Measurements from ENCODE around the gene ADGRD2.

Gene ADGRD2

DNA sequence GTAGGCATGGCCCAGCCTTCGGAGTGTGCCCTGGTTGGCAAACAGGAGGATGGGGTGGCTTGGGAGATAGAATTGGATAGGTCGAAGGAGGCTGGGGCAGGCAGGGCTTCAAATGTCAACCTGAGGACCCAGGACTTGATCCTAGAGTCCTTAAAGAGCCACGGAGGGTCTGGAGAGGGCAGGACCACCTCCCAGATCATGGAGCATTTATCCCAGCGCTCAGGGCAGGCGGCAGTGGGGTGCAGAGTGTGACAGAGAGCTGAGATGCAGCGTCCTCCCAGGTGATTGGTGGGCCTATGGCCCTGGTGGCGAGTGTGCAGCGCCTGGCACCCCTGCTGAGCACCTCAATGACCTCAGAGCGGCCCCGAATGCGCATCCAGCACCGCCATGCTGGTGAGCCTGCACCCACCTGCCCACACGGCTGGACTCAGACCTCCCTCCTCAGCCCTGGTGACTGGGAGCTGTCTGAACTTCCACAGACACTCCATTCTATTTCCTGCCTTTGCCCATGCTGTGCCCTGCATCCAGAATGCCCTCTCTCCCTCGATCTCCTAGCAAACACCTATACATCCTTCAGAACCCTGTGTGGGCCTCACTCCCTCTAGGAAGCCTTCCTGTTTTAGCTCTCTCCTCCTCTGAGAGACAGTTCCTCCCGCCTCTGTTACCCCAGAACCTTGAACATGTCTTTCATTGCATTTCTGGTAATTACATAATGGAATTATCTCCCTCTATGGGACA is 6.3 kb downstream of the ADGRD2 start:
- no peak for DNase-seq (ENCODE audit: low spot score)

DNA sequence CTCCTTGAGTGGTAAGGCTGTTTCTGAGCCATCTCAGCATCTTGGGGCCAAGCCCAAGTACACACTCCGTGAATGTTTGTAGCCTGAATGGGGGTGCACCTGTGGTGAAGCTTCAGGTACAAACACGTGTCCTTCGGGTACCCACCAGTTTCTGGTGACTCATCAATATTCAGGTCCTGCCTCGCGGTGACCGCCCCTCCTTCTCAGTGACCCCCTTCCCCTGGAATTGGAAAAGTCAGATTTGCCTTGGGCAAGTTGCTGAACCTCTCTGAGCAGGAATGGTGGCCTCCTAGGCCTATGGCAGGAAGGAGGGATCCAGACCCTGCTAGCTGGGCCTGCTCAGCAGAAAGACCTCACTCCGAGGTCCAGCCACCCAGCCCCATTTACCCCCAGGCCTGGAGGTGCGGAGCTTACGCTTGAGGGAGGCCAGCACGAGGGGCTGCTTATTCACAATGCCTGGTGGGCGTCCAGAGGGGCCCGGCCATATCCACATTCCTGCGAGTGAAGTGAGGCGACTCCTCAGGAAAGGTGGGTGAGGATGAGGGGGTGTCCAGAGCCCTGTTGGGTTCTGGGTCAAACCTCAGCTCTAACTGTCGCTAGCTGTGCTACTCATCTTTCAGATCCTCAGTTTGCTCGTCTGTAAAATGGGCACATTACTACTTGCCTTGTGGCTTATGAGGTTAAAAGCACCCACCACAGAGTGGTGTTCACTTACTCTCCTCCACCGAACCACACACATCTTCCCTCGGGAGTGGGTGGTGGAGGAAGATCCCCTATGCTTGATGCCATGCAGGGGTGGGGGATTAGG is 7.0 kb downstream of the ADGRD2 start:
- DNase-seq (ENCODE audit: low spot score) = no peak

DNA sequence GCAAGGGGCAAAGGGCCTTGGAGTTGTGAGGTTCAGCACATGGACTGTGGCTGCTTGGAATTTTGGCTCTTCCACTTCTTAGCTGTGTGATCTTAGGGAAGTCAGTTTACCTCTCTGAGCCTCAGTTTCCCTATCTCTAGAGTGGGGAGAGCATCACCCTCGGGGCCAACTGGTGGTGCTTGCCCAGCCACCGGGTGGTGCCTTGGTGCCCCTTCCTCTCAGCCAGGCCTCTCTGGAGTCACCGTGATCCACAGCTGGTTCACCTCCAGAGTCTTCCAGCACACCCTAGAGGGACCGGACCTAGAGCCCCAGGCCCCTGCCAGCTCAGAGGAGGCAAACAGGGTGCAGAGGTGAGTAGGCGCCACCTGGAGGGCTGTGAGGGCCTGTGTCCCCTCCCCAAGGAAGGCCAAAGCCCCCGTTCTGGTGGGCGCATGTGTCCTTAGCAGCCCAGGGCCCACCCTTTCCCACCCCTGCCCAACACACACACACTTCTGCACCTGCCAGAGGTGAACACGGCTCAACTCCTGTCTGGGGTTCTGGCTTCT is 7.7 kb downstream of the ADGRD2 start:
- no peak for DNase-seq (ENCODE audit: low spot score)

DNA sequence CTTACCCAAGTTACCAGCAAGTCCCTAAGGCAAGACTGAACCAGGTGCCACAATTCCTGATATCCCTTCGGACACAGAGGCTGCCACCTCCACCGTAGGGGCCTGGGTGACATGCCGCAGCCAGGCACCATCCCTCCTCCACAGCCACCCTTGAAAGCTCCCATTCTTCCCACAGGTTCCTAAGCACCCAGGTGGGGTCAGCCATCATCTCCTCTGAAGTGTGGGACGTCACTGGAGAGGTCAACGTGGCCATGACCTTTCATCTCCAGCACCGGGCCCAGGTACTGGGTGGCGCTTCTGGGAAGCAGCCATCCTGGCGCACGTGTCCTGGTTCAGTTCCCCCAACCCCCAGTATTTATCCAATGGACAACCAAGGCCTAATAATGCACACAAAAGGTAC is 8.2 kb downstream of the ADGRD2 start:
- DNase-seq (ENCODE audit: low spot score) = no peak

DNA sequence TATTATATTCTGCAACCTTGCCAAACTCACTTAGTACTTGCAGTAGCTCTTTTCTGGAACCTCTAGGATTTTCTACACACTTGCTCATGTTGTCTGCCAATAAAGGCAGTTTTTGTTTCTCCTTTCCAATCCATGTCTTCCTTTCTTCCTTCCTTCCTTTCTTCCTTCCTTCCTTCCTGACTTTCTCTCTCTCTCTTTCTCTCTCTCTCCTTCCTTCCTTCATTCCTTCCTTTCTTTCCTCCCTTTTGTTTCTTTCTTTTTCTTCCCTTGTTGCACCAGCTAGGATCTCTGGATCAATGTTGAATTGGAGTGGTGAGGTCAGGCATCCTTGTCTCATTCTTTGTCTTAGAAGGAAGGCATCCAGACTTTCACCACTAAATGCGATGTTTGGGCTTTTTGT is 12.5 kb downstream of the ADGRD2 start:
- DNase-seq (ENCODE audit: low spot score) = no peak

DNA sequence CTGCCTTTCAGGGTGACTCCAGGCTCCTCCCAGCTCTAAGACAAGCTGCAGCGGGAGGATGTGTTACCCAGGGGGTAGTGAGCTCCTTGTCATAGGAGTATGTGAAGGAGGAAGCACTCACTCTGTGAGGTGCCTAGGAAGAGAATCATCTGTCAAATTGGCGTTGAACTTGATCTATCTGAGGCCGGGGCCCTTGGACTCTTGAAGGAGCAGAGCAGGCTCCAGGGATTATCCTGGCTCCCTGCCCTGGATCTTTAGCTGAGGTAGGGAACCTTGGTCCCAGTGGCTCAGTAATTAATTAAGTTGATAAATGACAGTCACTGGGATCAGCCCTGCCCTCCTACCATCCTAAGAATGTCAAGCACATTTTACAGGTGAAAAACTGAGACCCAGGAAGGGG is 15.5 kb downstream of the ADGRD2 start:
- no peak for DNase-seq (ENCODE audit: low spot score)

DNA sequence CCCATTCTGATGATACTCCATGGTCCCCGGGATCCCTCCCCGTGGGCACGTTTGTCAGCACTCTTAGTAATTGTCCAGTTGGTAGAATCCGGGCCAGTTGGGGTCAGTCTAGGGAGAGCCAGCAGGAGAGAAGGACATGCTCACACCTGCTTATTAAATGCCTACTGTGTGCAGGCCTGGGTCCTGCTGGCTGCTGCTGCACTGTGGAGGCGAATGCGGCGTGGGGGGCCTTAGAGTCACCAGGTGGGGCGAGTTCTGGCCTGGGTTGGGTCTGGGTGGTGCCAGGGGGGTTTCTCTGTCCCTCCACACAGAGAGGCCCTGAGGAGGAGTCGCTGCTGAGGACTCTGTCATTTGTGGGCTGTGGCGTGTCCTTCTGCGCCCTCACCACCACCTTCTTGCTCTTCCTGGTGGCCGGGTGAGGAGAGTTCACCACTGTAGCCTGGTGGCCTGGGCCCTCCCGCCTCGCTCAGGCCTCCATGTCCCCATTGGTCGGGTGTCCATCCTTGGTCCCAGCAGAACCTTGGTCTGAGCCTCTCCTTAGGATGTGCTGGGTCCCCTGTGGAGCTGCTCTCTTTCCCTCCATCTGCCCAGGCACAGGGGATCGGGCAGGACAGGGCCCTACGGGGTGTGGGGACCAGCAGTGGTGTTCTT is 17.3 kb downstream of the ADGRD2 start:
- no peak for DNase-seq (ENCODE audit: low spot score)

DNA sequence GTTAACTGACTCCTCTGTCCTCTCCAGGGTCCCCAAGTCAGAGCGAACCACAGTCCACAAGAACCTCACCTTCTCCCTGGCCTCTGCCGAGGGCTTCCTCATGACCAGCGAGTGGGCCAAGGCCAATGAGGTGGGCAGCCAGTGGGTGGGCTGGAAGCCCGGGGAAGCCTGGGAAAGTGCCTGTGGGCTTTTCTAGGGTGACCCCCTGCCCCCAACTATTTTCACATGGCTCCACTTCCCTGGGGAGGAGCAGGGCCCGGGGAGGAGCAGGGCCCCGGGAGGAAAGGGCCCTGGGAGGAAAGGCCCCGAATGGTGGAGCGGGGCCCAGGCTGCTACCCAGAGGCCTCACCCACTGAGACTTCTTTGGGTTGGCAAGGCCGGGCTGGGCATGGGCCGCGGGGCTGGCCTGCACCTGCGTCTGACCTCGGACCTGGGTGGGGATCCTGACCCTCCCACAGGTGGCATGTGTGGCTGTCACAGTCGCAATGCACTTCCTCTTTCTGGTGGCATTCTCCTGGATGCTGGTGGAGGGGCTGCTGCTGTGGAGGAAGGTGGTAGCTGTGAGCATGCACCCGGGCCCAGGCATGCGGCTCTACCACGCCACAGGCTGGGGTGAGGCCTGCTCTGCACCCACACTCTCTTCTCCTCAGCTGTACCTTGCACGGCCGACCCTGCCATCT is 17.9 kb downstream of the ADGRD2 start:
- peak; percentile 35 for DNase-seq (ENCODE audit: low spot score)

DNA sequence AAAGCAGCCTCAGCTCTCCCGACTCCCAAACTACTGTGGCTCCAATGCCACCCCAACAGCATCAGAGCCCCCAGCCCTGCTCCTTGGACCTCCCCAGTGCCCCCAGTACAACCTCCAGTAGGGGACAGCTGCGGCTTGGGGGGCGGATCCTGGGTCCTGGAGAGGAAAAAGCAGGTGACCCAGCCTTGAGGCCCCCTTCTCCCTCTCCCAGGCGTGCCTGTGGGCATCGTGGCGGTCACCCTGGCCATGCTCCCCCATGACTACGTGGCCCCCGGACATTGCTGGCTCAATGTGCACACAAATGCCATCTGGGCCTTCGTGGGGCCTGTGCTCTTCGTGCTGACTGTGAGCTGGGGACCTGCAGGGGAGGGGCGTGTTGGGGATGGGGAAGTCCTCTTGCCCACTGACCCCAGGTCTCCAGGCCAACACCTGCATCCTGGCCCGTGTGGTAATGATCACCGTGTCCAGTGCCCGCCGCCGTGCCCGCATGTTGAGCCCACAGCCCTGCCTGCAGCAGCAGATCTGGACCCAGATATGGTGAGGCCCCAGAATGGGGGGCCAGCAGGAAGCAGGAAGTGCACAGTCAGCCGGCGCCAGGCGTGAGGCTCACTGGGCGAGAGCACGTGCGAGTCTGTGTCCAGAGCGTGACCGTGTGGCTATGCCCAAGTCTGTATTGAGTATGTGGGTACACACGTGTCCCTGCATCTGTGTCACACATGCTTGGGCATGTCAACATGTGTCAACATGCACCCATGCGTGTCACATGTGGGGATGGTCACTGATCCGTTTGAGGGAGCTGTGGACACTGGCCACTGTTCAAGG is 19.0 kb downstream of the ADGRD2 start:
- DNase-seq (ENCODE audit: low spot score) = no peak

DNA sequence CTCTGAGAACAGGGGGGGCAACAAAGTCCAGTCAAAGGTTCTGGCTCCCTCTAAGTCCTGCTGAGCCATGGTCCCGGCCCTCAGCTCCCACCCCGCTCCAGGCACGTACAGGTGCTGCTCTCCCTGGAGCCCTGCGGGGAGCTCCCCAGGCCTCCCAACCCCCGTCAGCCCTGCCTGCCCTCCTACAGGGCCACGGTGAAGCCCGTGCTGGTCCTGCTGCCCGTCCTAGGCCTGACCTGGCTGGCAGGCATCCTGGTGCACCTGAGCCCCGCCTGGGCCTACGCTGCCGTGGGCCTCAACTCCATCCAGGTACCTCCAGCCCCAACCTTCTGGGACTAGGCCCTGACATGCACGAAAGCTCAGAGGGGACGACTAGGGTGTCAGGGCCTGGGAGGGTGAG is 20.1 kb downstream of the ADGRD2 start:
- no peak for DNase-seq (ENCODE audit: low spot score)

DNA sequence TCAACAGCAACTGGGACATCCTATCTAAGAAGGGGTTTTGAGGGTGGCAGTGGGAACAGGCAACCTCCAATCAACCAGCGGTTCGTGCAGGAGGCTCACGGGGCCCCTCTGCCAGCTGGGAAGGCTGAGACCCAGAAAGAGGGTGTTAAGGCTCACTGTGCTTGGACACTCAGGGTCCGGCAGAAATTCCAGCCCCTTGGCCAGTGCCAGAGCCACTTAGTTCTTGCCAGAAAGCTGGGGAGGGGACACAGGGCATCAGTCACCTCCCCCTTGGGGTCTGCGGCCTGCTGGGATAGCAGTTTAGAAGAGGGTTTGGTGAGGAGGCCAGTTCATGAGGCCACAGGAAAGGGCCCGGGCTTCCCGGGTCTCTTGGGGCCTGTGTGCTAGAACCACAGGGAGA is 20.5 kb downstream of the ADGRD2 start:
- no peak for DNase-seq (ENCODE audit: low spot score)

DNA sequence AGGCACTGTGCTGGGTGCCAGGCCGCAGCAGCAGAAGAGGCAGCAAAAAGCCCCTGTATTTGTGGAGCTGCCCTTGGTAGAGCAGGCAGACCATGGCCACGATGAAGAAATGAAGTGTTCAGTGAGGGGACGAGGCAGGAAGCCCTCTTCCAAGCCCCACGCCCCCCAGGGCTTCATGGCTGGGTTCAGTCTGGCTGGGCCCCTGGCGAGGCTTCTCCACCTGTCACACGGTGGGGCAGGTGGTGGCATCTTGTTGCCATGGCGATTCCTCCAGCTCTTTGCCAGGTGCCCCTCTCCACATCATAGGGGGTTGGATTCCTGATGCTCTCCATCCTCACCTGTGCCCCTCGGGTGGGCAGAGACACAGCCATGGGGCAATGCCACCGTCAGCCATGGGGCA is 21.5 kb downstream of the ADGRD2 start:
- no peak for DNase-seq (ENCODE audit: low spot score)

DNA sequence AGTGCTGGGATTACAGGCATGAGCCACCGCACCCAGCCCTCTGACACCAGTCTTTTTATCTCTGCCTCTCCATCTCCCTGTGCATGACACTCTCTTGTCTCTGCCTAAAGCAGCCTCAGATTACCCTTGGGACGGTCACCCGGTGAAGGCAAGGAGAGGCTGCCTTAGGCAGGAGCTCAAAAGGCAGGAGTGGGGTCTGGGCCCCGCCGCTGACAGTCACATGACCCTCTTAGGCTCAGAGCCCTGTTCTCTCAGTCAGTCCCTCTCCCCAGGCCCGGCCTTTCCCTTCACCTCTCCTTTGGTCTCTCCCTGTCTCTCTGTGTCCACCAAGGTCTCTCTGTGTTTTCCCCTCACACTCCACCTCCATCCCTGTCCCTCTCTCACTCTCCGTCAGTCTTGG is 22.5 kb downstream of the ADGRD2 start:
- no peak for DNase-seq (ENCODE audit: low spot score)

DNA sequence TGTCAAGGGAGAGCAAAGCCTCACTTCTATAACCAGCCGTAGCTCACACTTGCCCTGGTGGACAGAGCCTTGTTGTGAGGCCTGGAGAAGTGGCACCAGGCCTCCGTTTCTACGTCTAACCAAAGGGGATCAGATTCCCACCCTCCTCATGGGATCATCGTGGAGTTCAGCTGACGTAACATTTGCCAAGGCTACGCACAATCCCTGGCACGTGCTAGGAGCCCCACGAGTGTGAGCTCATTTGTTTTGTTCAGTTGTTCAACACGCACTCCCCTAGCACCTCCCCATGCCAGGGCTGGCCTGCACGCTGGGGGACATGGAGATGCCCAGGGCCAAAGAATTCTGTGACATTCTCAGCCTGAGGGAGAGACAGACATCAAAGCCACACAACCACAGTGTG is 23.1 kb downstream of the ADGRD2 start:
- DNase-seq (ENCODE audit: low spot score) = no peak

DNA sequence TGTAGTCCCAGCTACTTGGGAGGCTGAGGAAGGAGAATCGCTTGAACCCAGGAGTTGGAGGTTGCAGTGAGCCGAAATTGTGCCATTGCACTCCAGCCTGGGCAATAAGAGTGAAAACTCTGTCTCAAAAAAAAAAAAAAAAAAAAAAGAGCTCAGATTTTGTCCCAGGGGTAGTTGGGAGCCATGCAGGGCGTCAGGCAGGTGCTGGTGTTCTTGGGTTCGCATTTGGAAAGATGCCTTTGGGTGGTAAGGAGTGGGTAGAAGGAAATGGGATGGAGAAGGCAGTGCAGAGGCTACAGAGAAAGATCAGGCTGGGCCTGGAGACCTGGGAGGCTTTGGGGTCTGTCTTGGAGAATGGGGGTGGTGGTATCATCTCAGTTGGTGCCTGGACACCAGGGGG is 23.9 kb downstream of the ADGRD2 start:
- DNase-seq (ENCODE audit: low spot score) = no peak

DNA sequence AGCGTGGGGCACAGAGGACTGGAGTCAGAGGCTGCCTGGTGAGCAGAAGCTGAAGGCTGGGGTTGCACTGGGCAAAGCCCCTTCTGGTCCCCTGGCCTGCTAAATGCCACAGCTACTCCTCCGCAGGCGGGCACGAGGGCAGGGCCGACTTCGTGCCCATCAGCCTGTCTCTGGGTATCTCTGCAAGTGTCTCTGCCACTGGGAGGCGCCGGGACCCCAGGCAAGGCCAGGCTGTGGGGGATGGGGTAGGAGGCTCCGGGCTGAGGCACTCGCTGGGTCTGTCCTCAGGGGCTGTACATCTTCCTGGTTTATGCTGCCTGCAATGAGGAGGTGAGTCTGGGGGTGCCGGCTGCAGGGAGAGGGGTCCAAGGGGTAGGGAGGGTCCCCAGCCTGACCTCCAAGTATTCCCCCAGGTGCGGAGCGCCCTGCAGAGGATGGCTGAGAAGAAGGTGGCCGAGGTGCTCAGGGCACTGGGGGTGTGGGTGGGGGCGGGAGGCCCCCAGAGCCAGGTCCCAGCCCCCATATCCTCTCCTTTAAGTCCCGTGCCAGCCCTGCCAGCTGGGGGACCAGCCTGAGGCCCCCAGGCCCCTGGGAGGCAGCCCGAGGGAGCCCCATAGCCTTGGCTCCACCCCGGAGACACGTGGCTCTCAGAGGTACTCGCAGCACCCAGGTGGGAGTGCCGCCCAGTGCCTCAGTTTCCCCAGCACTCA is 25.1 kb downstream of the ADGRD2 start:
- no peak for DNase-seq (ENCODE audit: low spot score)

DNA sequence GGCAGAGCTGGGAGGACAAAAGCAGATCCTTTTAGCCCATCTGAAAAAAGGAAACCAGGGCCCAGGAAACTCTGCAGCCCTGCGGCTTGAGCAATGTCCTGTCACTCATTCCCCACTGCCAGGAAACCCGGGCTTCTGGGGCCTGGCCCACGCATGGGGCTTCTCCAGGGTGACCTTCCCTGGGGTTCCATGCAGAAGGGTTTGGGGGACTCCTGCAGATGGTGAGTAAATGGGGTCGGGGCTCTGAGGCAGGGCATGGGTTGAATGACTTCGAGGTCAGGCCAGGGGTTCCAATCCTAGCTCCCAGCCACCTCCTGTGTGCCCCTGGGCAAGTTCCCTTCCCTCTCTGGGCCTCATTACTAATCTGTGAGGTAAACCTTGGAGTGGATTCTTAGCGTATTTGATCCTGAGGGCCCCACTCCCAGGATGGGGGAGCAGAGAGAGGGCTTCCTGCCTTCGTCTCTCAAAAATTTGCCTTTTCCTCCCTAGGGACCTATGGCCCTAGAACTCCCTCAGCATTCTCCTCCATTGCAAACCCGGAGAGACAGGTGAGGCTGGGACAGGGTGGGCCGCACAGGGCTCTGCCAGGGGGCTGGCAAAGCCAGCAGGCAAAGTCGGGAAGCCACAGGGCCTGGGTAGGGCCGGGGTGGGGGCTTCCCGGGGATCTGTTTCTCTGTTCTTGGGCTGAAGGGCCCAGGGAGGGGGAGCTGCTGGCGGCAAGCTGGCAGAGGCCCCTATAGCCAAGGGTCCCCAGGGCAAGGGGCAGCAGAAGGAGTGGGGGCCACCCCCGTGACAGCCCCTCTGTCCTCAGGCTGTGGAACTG is 25.8 kb downstream of the ADGRD2 start:
- DNase-seq (ENCODE audit: low spot score) = no peak

DNA sequence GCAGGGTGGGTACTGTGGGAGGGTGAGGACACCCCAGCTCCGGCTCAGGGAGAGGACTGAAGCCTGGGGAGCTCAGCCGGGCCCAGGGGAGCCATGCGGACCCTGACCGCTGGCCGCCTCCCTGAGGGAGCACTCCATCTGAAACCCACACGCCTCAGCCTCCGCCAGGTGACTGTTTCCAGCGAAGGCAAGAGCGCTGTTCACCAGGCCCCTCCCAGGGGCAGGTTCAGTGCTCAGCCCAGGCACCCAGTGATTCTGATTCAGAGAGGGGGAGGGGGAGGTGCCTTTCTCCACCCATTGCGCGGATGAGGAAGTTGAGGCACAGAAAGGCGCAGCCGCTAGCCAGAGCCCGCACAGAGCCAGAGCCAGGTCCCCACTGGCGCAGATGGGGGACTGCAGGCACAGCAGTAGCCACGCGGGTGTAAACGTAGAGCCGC is 27.0 kb downstream of the ADGRD2 start:
- no peak for DNase-seq (ENCODE audit: low spot score)

DNA sequence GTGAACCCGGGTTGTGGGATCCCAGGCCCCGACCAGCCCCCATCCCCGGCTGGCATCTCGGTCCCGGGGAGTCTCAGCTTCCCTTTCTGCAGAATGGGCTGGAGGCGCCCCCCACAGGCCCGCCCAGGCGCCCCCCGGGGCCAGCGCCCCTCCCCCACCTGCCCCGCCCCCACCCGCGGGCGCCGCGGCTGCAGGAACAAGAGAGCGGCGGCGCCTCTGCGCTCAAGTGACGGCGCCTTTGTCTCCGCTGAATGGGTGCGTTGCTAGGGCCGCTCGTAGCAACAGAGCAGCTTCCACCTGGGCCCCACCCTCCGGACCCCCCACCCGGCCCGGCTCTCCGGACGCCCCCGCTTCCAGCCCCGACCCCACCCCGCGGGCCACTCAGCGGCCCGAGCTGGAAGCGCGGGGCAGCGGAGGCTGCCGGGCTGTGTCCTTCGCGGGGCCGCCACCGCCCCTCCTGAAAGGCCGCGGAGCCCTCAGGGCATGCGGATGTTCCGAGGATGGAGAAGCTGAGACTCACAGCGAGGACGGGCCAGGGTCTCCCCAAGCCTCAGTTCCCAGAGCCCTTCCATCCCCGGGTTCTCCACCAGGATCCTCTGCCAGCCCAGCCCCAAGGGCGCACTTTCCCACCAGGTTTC is 27.5 kb downstream of the ADGRD2 start:
- no peak for DNase-seq (ENCODE audit: low spot score)

All from germinal center (tissue), 1 donor.